Measurements from ENCODE around the gene ZEB1. TPM values are rescaled to one million over a fixed set of nuclear protein-coding genes. Genes with fewer than 3 reads are reported as not detected.
"Not testable (repeated sequence)": the region's sequence is repeated elsewhere in the genome, so short reads cannot be mapped to it uniquely, and the experiment has no call there.

Gene ZEB1
- total RNA-seq, 1 experiment from 2014 or later = 0.39 TPM

GRCh38 chr10:31428499-31428898 is 109.5 kb downstream of the ZEB1 start:
- H3K27ac Mint-ChIP-seq; H3K79me2 ChIP-seq (ENCODE audit: insufficient read depth, low read length); H3K14ac ChIP-seq (ENCODE audit: insufficient read depth, low read length); H3K23me2 ChIP-seq (ENCODE audit: insufficient read length, low read depth, low read length, poor library complexity, severe bottlenecking); H2AFZ ChIP-seq (ENCODE audit: low read length); H3K9ac ChIP-seq (ENCODE audit: extremely low read depth, insufficient read length, low read length); H2AK5ac ChIP-seq (ENCODE audit: insufficient read length, low read length); H2BK12ac ChIP-seq (ENCODE audit: insufficient read length, low read depth, low read length); H3K27ac ChIP-seq (ENCODE audit: insufficient read length, low read depth, low read length); H2BK5ac ChIP-seq (ENCODE audit: insufficient read length, low read length); H4K8ac ChIP-seq (replicated peaks; ENCODE audit: insufficient read length, low read depth, low read length); H4K91ac ChIP-seq (ENCODE audit: insufficient read length, low read depth, low read length); H3K4ac ChIP-seq (ENCODE audit: low read depth, low read length); H3K4me2 ChIP-seq (ENCODE audit: insufficient read depth, insufficient read length, low read length); H3K9me3 ChIP-seq (ENCODE audit: control insufficient read depth, low read depth, low read length); H3K27me3 ChIP-seq (ENCODE audit: insufficient read depth, low read length); H2BK20ac ChIP-seq (ENCODE audit: low read depth, low read length, poor library complexity, severe bottlenecking); H3K4me3 Mint-ChIP-seq; H3T11ph ChIP-seq (ENCODE audit: low read length); H3K56ac ChIP-seq (ENCODE audit: insufficient read length, low read depth, low read length); H2BK15ac ChIP-seq (ENCODE audit: low read depth, low read length); H3K4me1 Mint-ChIP-seq; H3K23ac ChIP-seq (ENCODE audit: insufficient read length, low read depth, low read length); H3K18ac ChIP-seq (ENCODE audit: insufficient read length, low read depth, low read length); H3K4me1 ChIP-seq (ENCODE audit: insufficient read depth, low read length); DNase-seq; H4K20me1 ChIP-seq (ENCODE audit: control insufficient read depth, insufficient read depth, insufficient read length); H4K5ac ChIP-seq (ENCODE audit: insufficient read length, low read depth, low read length); H2BK120ac ChIP-seq (ENCODE audit: low read depth, low read length, poor library complexity, severe bottlenecking); H3K27me3 Mint-ChIP-seq (ENCODE audit: low read depth); H3K79me1 ChIP-seq (ENCODE audit: insufficient read depth, low read depth, low read length, poor library complexity, severe bottlenecking): not testable (repeated sequence)
- H3K9me3 Mint-ChIP-seq = peaks cover 7 to 11% of the 10 kb centered on the region in 2 experiments; a peak in 4 of 5 replicates
- H3K36me3 Mint-ChIP-seq (ENCODE audit: insufficient read depth in 1 of 3, low read depth in 3 of 3) = peaks cover 0 to 11% (median 3%) of the 10 kb centered on the region in 3 experiments; a peak in 2 of 7 replicates
